Measurements from ENCODE around the gene LTBR.

LTBR gene

DNA sequence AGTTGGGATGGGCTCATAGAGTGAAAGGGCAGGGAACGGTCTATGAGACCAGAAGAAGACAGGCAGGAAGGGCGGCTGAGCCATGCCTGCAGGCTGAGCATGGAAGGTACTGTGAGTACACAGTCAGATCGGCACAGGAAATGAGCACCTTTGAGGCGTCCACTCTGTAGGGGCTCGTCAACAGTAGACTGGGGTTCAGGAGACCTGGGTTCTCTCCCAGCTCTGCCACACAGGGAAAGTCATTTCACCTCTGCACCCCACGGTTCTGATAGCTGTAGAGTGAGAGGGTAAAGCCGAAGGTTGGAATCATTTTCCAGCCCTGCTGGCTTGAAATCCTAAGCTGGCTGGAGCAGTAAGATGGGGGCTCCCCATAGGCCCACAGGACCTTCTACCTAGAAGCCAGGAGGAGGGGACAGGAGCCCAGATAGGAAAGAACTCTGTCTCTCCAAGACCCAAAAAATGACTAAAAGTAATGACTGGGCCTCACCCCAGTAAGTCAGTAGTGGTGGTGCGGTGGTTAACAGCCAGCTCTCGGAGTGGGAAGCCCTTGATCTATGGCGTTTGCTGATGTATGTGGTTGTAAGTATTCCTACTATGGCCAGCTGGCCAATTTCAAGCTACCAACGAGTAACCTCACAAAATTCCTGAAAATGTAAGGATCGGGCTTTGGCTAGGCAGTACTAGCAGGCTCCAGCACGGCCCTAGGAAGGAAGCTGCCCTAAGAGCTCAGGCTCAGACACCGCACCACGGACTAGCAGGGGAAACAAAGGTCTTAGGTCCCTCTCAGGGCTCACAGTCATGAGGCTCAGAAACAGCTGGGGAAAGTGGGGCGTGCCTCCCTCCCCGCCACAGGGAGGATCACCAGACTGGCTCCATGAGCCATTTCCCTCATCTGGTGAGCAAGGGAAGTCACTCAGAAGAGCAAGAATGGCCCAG lies 50.5 kb downstream of the LTBR start:
- Histone ChIP-seq H3K36me3 (ENCODE audit: control insufficient read depth in 2 of 2, insufficient read depth in 2 of 2, low read length in 2 of 2) (peaks cover 4 to 5% of the 10 kb centered on the region in 2 donors), H3K27ac (ENCODE audit: low read length) (no peak overlapping the region), H3K27me3 (ENCODE audit: control insufficient read depth in 1 of 2, insufficient read depth in 2 of 2, low read length in 2 of 2) (no peaks in the 10 kb centered on the region), H3K4me1 (ENCODE audit: control insufficient read depth, insufficient read depth, low read length) (peaks cover 14% of the 10 kb centered on the region), H3K9ac (ENCODE audit: low read length in 2 of 2) (no peak overlapping the region), H3K4me3 (ENCODE audit: low read length in 2 of 2) (no peak overlapping the region), H3K9me3 (ENCODE audit: control insufficient read depth in 2 of 2, low read length in 2 of 2) (no peaks in the 10 kb centered on the region)

DNA sequence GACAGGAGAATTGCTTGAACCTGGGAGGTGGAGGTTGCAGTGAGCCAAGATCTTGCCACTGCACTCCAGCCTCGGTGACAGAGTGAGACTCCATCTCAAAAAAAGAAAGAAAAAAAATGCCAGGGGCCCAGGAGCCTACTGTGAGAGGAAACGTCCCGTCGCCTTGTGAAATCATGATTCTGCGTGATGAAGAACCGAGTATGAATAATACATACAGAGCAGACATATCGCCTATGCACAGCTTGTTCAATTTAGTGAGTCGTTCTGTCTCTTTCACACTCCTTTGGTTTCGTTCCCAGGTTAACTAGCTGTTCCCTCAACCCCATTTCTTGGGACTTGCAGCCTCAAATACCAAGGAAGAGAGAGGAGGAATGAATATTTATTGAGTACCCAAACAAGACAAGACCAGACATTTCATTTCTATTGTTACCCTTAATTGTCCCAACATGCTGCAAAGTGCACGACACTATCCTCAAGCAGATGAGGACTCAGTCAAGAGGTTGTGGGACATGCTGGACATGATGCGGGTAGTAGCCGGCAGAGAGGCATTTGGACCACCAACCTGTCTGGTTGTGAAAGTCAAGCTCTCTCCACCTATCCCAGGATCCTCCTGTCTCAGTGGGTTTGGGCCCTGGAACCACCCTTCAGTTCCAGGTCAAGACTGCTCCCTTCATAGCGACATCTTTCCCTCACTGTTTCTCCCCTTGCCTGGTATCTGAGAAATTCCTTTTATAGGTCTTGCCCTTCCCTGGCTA lies 52.2 kb downstream of the LTBR start:
- Histone ChIP-seq H3K36me3 (ENCODE audit: control insufficient read depth in 2 of 2, insufficient read depth in 2 of 2, low read length in 2 of 2) (peaks cover 8 to 10% of the 10 kb centered on the region in 2 donors), H3K9me3 (ENCODE audit: control insufficient read depth in 2 of 2, low read length in 2 of 2) (no peaks in the 10 kb centered on the region), H3K27ac (ENCODE audit: low read length) (no peak overlapping the region), H3K4me3 (ENCODE audit: low read length in 2 of 2) (no peak overlapping the region), H3K9ac (ENCODE audit: low read length in 2 of 2) (no peak overlapping the region), H3K4me1 (ENCODE audit: control insufficient read depth, insufficient read depth, low read length) (peaks cover 1% of the 10 kb centered on the region), H3K27me3 (ENCODE audit: control insufficient read depth in 1 of 2, insufficient read depth in 2 of 2, low read length in 2 of 2) (no peaks in the 10 kb centered on the region)

DNA sequence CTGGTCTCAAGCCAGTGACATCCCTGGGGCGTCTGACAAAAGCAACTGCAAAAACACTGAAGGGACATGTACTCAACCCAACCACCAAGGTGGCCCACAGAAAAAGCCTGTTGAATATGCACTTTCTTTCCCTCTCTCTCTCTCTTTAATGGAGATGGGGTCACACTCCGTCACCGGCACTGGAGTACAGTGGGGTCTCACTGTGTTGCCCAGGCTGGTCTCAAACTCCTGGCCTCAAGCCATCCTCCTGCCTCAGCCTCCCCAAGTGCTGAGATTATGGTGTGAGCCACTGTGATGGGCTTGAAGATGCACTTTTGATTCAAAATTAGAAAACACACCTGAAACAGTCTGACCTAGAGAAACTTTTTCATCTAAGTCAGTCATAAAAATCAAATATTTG lies 53.6 kb downstream of the LTBR start:
- Histone ChIP-seq H3K4me3 (ENCODE audit: low read length in 2 of 2) (no peak overlapping the region), H3K36me3 (ENCODE audit: control insufficient read depth in 2 of 2, insufficient read depth in 2 of 2, low read length in 2 of 2) (peaks cover 11 to 16% of the 10 kb centered on the region in 2 donors), H3K27me3 (ENCODE audit: control insufficient read depth in 1 of 2, insufficient read depth in 2 of 2, low read length in 2 of 2) (no peaks in the 10 kb centered on the region), H3K9me3 (ENCODE audit: control insufficient read depth in 2 of 2, low read length in 2 of 2) (no peaks in the 10 kb centered on the region), H3K4me1 (ENCODE audit: control insufficient read depth, insufficient read depth, low read length) (no peaks in the 10 kb centered on the region), H3K27ac (ENCODE audit: low read length) (no peak overlapping the region), H3K9ac (ENCODE audit: low read length in 2 of 2) (no peak overlapping the region)

DNA sequence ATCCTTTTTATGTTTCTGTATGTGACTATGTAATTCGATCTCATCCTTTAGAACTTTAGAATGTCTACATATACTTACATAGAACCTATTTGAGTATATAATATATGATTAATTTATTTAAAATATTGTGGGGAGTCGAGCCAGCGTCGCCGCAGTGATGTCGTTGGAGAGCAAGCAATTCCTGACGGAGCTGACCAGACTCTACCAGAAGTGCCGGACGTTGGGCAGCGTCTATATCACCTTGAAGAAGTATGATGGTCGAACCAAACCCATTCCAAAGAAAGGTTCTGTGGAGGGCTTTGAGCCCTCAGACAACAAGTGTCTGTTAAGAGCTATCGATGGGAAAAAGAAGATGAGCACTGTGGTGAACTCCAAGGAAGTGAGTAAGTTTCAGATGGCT lies 54.4 kb downstream of the LTBR start:
- no peaks in the 10 kb centered on the region for H3K9me3 ChIP-seq (ENCODE audit: control insufficient read depth in 2 of 2, low read length in 2 of 2)
- H3K36me3 ChIP-seq (ENCODE audit: control insufficient read depth in 2 of 2, insufficient read depth in 2 of 2, low read length in 2 of 2) = peaks cover 14 to 21% of the 10 kb centered on the region in 2 donors
- no peaks in the 10 kb centered on the region for H3K27me3 ChIP-seq (ENCODE audit: control insufficient read depth in 1 of 2, insufficient read depth in 2 of 2, low read length in 2 of 2)
- H3K9ac ChIP-seq (ENCODE audit: low read length in 2 of 2) = no peak overlapping the region
- no peak overlapping the region for H3K4me3 ChIP-seq (ENCODE audit: low read length in 2 of 2)
- H3K4me1 ChIP-seq (ENCODE audit: control insufficient read depth, insufficient read depth, low read length) = no peaks in the 10 kb centered on the region
- no peak overlapping the region for H3K27ac ChIP-seq (ENCODE audit: low read length)

GRCh38 chr12:6440391-6440790 lies 56.4 kb downstream of the LTBR start:
- no peaks in the 10 kb centered on the region for H3K27me3 ChIP-seq (ENCODE audit: control insufficient read depth in 1 of 2, insufficient read depth in 2 of 2, low read length in 2 of 2)
- H3K4me3 ChIP-seq (ENCODE audit: low read length in 2 of 2) = no peak overlapping the region
- no peaks in the 10 kb centered on the region for H3K9me3 ChIP-seq (ENCODE audit: control insufficient read depth in 2 of 2, low read length in 2 of 2)
- H3K27ac ChIP-seq (ENCODE audit: low read length) = no peak overlapping the region
- H3K36me3 ChIP-seq (ENCODE audit: control insufficient read depth in 2 of 2, insufficient read depth in 2 of 2, low read length in 2 of 2) = peaks cover 16 to 27% of the 10 kb centered on the region in 2 donors
- no peak overlapping the region for H3K9ac ChIP-seq (ENCODE audit: low read length in 2 of 2)
- no peaks in the 10 kb centered on the region for H3K4me1 ChIP-seq (ENCODE audit: control insufficient read depth, insufficient read depth, low read length)

All from stomach smooth muscle (tissue), 2 donors.